Measurements from ENCODE around the gene PFDN6. TPM values are rescaled to one million over a fixed set of nuclear protein-coding genes. Genes with fewer than 3 reads are reported as not detected.
A peak's percentile ranks its signal among the peaks of the same experiment; 100 is the strongest.

Gene PFDN6
- total and polyA plus RNA-seq, 2 of the 13 experiments (the other 11 are each of a cell fraction or from before 2014, with no cell fraction given) = 75.5 to 87.0 TPM

DNA sequence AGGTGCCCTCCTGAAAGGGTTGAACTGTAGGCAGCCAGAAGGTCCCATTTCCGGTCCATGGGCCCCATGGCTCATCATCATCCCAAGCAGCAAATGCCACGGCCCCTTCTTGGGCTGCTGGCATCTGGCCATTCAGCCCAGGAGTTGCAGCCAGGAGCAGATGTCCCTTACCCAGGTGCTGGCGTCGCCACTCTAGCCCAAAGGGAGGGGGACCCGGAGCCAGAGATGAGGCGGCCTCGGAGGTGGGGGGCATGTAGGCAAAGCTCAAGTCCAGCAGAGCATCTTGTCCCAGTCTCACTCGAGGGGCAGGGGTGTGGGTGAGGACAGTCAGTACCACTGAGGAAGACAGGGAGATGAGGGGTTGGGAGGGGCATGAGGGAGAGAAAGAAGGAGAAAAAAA lies 15.7 kb downstream of the PFDN6 start:
- in situ Hi-C loops (cut with HindIII; ENCODE audit: extremely low pct_ligation_motif_present, low pct_unique_long_range_greater_than_20kb) = no loop called here
- TF ChIP-seq IRX3 (CRISPR knock-in tag; IDR thresholded peaks at IDR 0.05; ENCODE audit: borderline replicate concordance, low read depth) (no peak), POLR2G (IDR thresholded peaks at IDR 0.05; ENCODE audit: low read depth, low read length) (no peak), ZNF10 (CRISPR knock-in tag; IDR thresholded peaks at IDR 0.05; ENCODE audit: borderline replicate concordance, low read depth) (no peak), ZC3H13 (CRISPR knock-in tag; IDR thresholded peaks at IDR 0.05) (0 out of 2 replicates have a peak, but pooled peaks have one; percentile 29), TRIM24 (CRISPR knock-in tag; IDR thresholded peaks at IDR 0.05) (no peak), FLYWCH1 (CRISPR knock-in tag; IDR thresholded peaks at IDR 0.05) (no peak)
- TF ChIP-seq, protein P1, sequence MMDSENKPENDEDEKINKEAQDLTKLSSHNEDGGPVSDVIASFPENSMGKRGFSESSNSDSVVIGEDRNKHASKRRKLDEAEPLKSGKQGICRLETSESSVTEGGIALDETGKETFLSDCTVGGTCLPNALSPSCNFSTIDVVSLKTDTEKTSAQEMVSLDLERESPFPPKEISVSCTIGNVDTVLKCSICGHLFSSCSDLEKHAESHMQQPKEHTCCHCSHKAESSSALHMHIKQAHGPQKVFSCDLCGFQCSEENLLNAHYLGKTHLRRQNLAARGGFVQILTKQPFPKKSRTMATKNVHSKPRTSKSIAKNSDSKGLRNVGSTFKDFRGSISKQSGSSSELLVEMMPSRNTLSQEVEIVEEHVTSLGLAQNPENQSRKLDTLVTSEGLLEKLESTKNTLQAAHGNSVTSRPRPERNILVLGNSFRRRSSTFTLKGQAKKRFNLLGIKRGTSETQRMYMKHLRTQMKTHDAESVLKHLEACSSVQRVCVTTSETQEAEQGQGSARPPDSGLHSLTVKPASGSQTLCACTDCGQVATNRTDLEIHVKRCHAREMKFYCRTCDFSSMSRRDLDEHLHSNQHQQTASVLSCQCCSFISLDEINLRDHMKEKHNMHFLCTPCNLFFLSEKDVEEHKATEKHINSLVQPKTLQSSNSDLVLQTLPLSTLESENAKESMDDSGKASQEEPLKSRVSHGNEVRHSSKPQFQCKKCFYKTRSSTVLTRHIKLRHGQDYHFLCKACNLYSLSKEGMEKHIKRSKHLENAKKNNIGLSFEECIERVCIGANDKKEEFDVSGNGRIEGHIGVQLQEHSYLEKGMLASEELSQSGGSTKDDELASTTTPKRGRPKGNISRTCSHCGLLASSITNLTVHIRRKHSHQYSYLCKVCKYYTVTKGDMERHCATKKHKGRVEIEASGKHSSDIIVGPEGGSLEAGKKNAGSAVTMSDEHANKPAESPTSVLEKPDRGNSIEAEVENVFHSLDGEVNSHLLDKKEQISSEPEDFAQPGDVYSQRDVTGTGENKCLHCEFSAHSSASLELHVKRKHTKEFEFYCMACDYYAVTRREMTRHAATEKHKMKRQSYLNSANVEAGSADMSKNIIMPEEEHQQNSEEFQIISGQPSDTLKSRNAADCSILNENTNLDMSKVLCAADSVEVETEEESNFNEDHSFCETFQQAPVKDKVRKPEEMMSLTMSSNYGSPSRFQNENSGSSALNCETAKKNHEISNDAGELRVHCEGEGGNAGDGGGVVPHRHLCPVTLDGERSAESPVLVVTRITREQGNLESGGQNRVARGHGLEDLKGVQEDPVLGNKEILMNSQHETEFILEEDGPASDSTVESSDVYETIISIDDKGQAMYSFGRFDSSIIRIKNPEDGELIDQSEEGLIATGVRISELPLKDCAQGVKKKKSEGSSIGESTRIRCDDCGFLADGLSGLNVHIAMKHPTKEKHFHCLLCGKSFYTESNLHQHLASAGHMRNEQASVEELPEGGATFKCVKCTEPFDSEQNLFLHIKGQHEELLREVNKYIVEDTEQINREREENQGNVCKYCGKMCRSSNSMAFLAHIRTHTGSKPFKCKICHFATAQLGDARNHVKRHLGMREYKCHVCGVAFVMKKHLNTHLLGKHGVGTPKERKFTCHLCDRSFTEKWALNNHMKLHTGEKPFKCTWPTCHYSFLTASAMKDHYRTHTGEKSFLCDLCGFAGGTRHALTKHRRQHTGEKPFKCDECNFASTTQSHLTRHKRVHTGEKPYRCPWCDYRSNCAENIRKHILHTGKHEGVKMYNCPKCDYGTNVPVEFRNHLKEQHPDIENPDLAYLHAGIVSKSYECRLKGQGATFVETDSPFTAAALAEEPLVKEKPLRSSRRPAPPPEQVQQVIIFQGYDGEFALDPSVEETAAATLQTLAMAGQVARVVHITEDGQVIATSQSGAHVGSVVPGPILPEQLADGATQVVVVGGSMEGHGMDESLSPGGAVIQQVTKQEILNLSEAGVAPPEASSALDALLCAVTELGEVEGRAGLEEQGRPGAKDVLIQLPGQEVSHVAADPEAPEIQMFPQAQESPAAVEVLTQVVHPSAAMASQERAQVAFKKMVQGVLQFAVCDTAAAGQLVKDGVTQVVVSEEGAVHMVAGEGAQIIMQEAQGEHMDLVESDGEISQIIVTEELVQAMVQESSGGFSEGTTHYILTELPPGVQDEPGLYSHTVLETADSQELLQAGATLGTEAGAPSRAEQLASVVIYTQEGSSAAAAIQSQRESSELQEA (CRISPR knock-in tag; IDR thresholded peaks at IDR 0.05; ENCODE audit: not compliant biosample characterization) = no peak
- peaks cover 12% of the 10 kb centered on the region for H3K4me1 ChIP-seq (ENCODE audit: insufficient read depth, low read length)
- H3K27ac ChIP-seq (ENCODE audit: extremely low read length, insufficient read depth, low read length) = no peak overlapping the region
- BruUV-seq (replicated peaks) = no TSS peak
- peaks cover 9 to 22% of the 10 kb centered on the region in 2 experiments; a peak in 3 of 5 replicates for H3K36me3 ChIP-seq (replicated peaks in 1 of 2; ENCODE audit: control insufficient read depth in 1 of 2, insufficient read depth in 2 of 2, low read length in 2 of 2)
- H3K79me2 ChIP-seq (ENCODE audit: insufficient read depth, low read length) = peaks cover 10% of the 10 kb centered on the region
- FAIRE-seq (no peak), ATAC-seq (no peak), DNase-seq (ENCODE audit: low spot score) (no peak)
- no peak overlapping the region for H3K4me3 ChIP-seq (replicated peaks in 1 of 3; ENCODE audit: insufficient read depth in 1 of 3, low read depth in 2 of 3, low read length in 3 of 3)
- intact Hi-C loops (cut with micrococcal nuclease; ENCODE audit: unreplicated experiment) = no loop called here
- H3K27me3 ChIP-seq (ENCODE audit: control insufficient read depth in 1 of 2, insufficient read depth in 2 of 2, low read length in 2 of 2) = no peaks in the 10 kb centered on the region
- H3K9ac ChIP-seq (ENCODE audit: insufficient read depth, low read depth, low read length) = no peak overlapping the region
- H3K4me2 ChIP-seq (ENCODE audit: low read depth, low read length) = no peak overlapping the region
- POLR2A ChIA-PET = no interaction called here
- 95% methylated on average over 8 of the region's 8 CpGs for WGBS (ENCODE audit: low lambda C conversion rate)
- H3K9me3 ChIP-seq (ENCODE audit: low read length) = no peaks in the 10 kb centered on the region
- no peak overlapping the region for H2AFZ ChIP-seq (ENCODE audit: low read length)
- H4K20me1 ChIP-seq (ENCODE audit: insufficient read depth, low read length) = no peaks in the 10 kb centered on the region
- CTCF ChIA-PET (ENCODE audit: low intra/inter-chr PET ratio, low total read pairs) = no interaction called here
